Measurements from ENCODE around the gene MEGF11. TPM values are rescaled to one million over a fixed set of nuclear protein-coding genes. Genes with fewer than 3 reads are reported as not detected.

Gene MEGF11
- total and polyA plus RNA-seq, 10 donors, result 0.02 to 0.61 (median 0.23) TPM; not detected in 4

- Histone ChIP-seq H3K4me3 (no peak overlapping the region), H3K27me3 (replicated peaks in 1 of 7) (peaks cover 0 to 35% (median 0%) of the 10 kb centered on the region in 7 donors), H3K4me1 (no peaks in the 10 kb centered on the region), H3K27ac (no peak overlapping the region), H3K9me3 (no peaks in the 10 kb centered on the region), H3K36me3 (no peaks in the 10 kb centered on the region)
- no peak for TF ChIP-seq CTCF (IDR thresholded peaks at IDR 0.05 in 8 of 11, conservative IDR thresholded peaks at IDR 0.05 in 3 of 11)
- no peak for TF ChIP-seq POLR2A (IDR thresholded peaks at IDR 0.05)
- no peak for TF ChIP-seq POLR2AphosphoS5 (IDR thresholded peaks at IDR 0.05)
- intact Hi-C loops (cut with DNase I; ENCODE audit: low total_unique reads), result no loop called here
- WGBS, 5 donors, result 75 to 83% (median 79%) methylated on average over 8 of the region's 8 CpGs
- DNase-seq, result no peak
Observed at GRCh38 chr15:66018488-66018797, 235.1 kb downstream of the MEGF11 start.

- Histone ChIP-seq H3K36me3 (no peaks in the 10 kb centered on the region), H3K4me3 (no peak overlapping the region), H3K4me1 (no peaks in the 10 kb centered on the region), H3K9me3 (no peaks in the 10 kb centered on the region), H3K27ac (no peak overlapping the region), H3K27me3 (replicated peaks in 1 of 7) (peaks cover 0 to 33% (median 0%) of the 10 kb centered on the region in 7 donors)
- DNase-seq, result no peak
- 73 to 88% (median 77%) methylated on average over 8 to 10 of the region's 10 CpGs for WGBS, 5 donors
- TF ChIP-seq POLR2A (IDR thresholded peaks at IDR 0.05), result no peak
- no peak for TF ChIP-seq CTCF (IDR thresholded peaks at IDR 0.05 in 8 of 11, conservative IDR thresholded peaks at IDR 0.05 in 3 of 11)
- TF ChIP-seq POLR2AphosphoS5 (IDR thresholded peaks at IDR 0.05), result no peak
- intact Hi-C loops (cut with DNase I; ENCODE audit: low total_unique reads), result no loop called here
Observed at GRCh38 chr15:66017792-66018487, 235.6 kb downstream of the MEGF11 start.

- no peak for TF ChIP-seq CTCF (IDR thresholded peaks at IDR 0.05 in 8 of 11, conservative IDR thresholded peaks at IDR 0.05 in 3 of 11)
- TF ChIP-seq POLR2AphosphoS5 (IDR thresholded peaks at IDR 0.05), result no peak
- no peak for TF ChIP-seq POLR2A (IDR thresholded peaks at IDR 0.05)
- WGBS, 5 donors, result 71 to 85% (median 71%) methylated on average over 7 of the region's 7 CpGs
- intact Hi-C loops (cut with DNase I; ENCODE audit: low total_unique reads), result no loop called here
Observed at GRCh38 chr15:66017000-66017399, 236.6 kb downstream of the MEGF11 start.

GRCh38 chr15:66016199-66016598 lies 237.4 kb downstream of the MEGF11 start:
- Histone ChIP-seq H3K4me3 (no peak overlapping the region), H3K4me1 (no peaks in the 10 kb centered on the region), H3K9me3 (no peaks in the 10 kb centered on the region), H3K27ac (no peak overlapping the region), H3K27me3 (replicated peaks in 1 of 7) (peaks cover 0 to 27% (median 0%) of the 10 kb centered on the region in 7 donors), H3K36me3 (no peaks in the 10 kb centered on the region)
- TF ChIP-seq POLR2A (IDR thresholded peaks at IDR 0.05) (no peak), POLR2AphosphoS5 (IDR thresholded peaks at IDR 0.05) (no peak), CTCF (IDR thresholded peaks at IDR 0.05 in 8 of 11, conservative IDR thresholded peaks at IDR 0.05 in 3 of 11) (no peak)
- 65 to 76% (median 71%) methylated on average over 5 of the region's 5 CpGs for WGBS, 5 donors
- intact Hi-C loops (cut with DNase I; ENCODE audit: low total_unique reads), result no loop called here
- no peak for DNase-seq

More at GRCh38 chr15:66017000-66017399, 236.6 kb downstream of the MEGF11 start:
- Histone ChIP-seq H3K9me3 (no peaks in the 10 kb centered on the region), H3K27me3 (replicated peaks in 1 of 7) (peaks cover 0 to 33% (median 0%) of the 10 kb centered on the region in 7 donors), H3K4me1 (no peaks in the 10 kb centered on the region), H3K36me3 (no peaks in the 10 kb centered on the region), H3K27ac (no peak overlapping the region), H3K4me3 (no peak overlapping the region)
- no peak for DNase-seq
